NCI-H128 (cell line): ENCODE measurements around the gene CDHR1.
"Not testable (repeated sequence)": the region's sequence is repeated elsewhere in the genome, so short reads cannot be mapped to it uniquely, and the experiment has no call there.

Source experiments
- DNase-seq: peaks from one replicate; lab custom pipeline; 2025; ENCODE audit not compliant: unreplicated experiment; lab: John Stamatoyannopoulos, UW

CDHR1 gene

GRCh38 chr10:84173501-84173929 lies 20.8 kb upstream of the CDHR1 start, which contains the start of gene GPR15LG:
Gene GPR15LG (plus strand): TSS chr10:84173801. CDS start chr10:84173852, 51 bp downstream.
- no peak for DNase-seq

GRCh38 chr10:84175436-84175835 lies 18.9 kb upstream of the CDHR1 start:
- DNase-seq = no peak

GRCh38 chr10:84176351-84176750 lies 18.0 kb upstream of the CDHR1 start:
- DNase-seq = no peak

- DNase-seq = no peak
Observed at GRCh38 chr10:84176836-84177474, 17.4 kb upstream of the CDHR1 start.

- no peak for DNase-seq
Observed at GRCh38 chr10:84177541-84178141, 16.7 kb upstream of the CDHR1 start.

GRCh38 chr10:84178160-84178609 lies 16.2 kb upstream of the CDHR1 start:
- no peak for DNase-seq

GRCh38 chr10:84179059-84179710 lies 15.2 kb upstream of the CDHR1 start:
- no peak for DNase-seq

GRCh38 chr10:84180386-84180785 lies 14.0 kb upstream of the CDHR1 start:
- DNase-seq = not testable (repeated sequence)

- no peak for DNase-seq
Observed at GRCh38 chr10:84181631-84182030, 12.7 kb upstream of the CDHR1 start.

GRCh38 chr10:84184517-84184916 lies 9.8 kb upstream of the CDHR1 start:
- DNase-seq = no peak

- DNase-seq = no peak
Observed at GRCh38 chr10:84185526-84186175, 8.7 kb upstream of the CDHR1 start.

- no peak for DNase-seq
Observed at GRCh38 chr10:84188815-84189214, 5.5 kb upstream of the CDHR1 start.

GRCh38 chr10:84190621-84191020 lies 3.7 kb upstream of the CDHR1 start:
- no peak for DNase-seq

GRCh38 chr10:84191106-84191505 lies 3.2 kb upstream of the CDHR1 start:
- no peak for DNase-seq

GRCh38 chr10:84193327-84193726 lies 1.0 kb upstream of the CDHR1 start:
- DNase-seq = no peak

- no peak for DNase-seq
Observed at GRCh38 chr10:84193846-84194423, 402 bp upstream of the CDHR1 start.

- DNase-seq = no peak
Observed at GRCh38 chr10:84195044-84195830, 900 bp downstream of the CDHR1 start.

GRCh38 chr10:84196083-84196482 lies 1.7 kb downstream of the CDHR1 start:
- no peak for DNase-seq

- no peak for DNase-seq
Observed at GRCh38 chr10:84196941-84197340, 2.6 kb downstream of the CDHR1 start.

GRCh38 chr10:84197643-84198042 lies 3.3 kb downstream of the CDHR1 start:
- no peak for DNase-seq
